ENCODE results near the gene CDKL5.

The CDKL5 gene

GRCh38 chrX:18652636-18653035 is 227.2 kb downstream of the CDKL5 start:
- Histone ChIP-seq H4K20me1 (ENCODE audit: insufficient read depth, low read length) (no peaks in the 10 kb centered on the region), H3K4me2 (ENCODE audit: low read length) (no peak overlapping the region), H3K27me3 (ENCODE audit: low read depth, low read length) (no peaks in the 10 kb centered on the region), H3K4me3 (ENCODE audit: low read length) (no peak overlapping the region), H2AFZ (ENCODE audit: low read depth, low read length) (no peak overlapping the region), H3K9ac (ENCODE audit: low read length) (no peak overlapping the region), H3K36me3 (replicated peaks; ENCODE audit: low read depth, low read length) (no peaks in the 10 kb centered on the region), H3K4me1 (ENCODE audit: low read length) (no peaks in the 10 kb centered on the region), H3K27ac (ENCODE audit: low read length) (no peak overlapping the region), H3K79me2 (ENCODE audit: low read length) (no peaks in the 10 kb centered on the region), H3K9me3 (ENCODE audit: insufficient read depth, low read length) (no peaks in the 10 kb centered on the region)
- TF ChIP-seq CTCF (IDR thresholded peaks at IDR 0.05; ENCODE audit: low read depth, low read length) = no peak
- no peak for TF ChIP-seq EZH2phosphoT487 (IDR thresholded peaks at IDR 0.05; ENCODE audit: low read depth)

GRCh38 chrX:18654875-18655836 is 229.7 kb downstream of the CDKL5 start:
- no peak overlapping the region for H3K9ac ChIP-seq (ENCODE audit: low read length)
- H3K4me2 ChIP-seq (ENCODE audit: low read length) = no peak overlapping the region
- H2AFZ ChIP-seq (ENCODE audit: low read depth, low read length) = no peak overlapping the region
- TF ChIP-seq CTCF (IDR thresholded peaks at IDR 0.05; ENCODE audit: low read depth, low read length) (no peak), EZH2phosphoT487 (IDR thresholded peaks at IDR 0.05; ENCODE audit: low read depth) (no peak)
- no peak overlapping the region for H3K27ac ChIP-seq (ENCODE audit: low read length)
- no peaks in the 10 kb centered on the region for H3K36me3 ChIP-seq (replicated peaks; ENCODE audit: low read depth, low read length)
- H3K9me3 ChIP-seq (ENCODE audit: insufficient read depth, low read length) = no peaks in the 10 kb centered on the region
- no peaks in the 10 kb centered on the region for H4K20me1 ChIP-seq (ENCODE audit: insufficient read depth, low read length)
- H3K4me3 ChIP-seq (ENCODE audit: low read length) = no peak overlapping the region
- H3K4me1 ChIP-seq (ENCODE audit: low read length) = no peaks in the 10 kb centered on the region
- H3K27me3 ChIP-seq (ENCODE audit: low read depth, low read length) = no peaks in the 10 kb centered on the region
- no peaks in the 10 kb centered on the region for H3K79me2 ChIP-seq (ENCODE audit: low read length)

DNA sequence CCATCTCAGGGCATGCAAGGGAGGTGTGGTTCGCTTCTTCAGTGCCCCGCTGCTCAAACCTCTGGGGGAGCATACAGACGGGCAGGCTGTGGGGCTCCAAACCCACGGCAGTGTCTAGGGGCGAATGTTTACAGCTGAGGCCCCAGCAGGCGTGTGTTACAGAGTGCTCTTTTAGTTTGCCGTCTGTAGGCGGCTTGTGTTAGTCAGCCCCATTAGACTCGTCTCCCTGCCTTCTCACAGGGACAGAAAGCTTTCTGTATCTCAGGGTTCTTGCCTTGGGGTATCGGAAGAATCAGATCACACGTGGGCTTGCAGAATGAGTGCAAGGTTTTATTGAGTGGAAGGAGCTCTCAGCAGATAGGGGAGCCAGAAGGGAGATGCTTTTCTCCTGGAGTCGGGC is 235.9 kb downstream of the CDKL5 start:
- Histone ChIP-seq H3K4me1 (ENCODE audit: low read length) (no peaks in the 10 kb centered on the region), H4K20me1 (ENCODE audit: insufficient read depth, low read length) (no peaks in the 10 kb centered on the region), H3K9me3 (ENCODE audit: insufficient read depth, low read length) (no peaks in the 10 kb centered on the region), H3K4me3 (ENCODE audit: low read length) (no peak overlapping the region), H3K9ac (ENCODE audit: low read length) (no peak overlapping the region), H2AFZ (ENCODE audit: low read depth, low read length) (no peak overlapping the region), H3K79me2 (ENCODE audit: low read length) (no peaks in the 10 kb centered on the region), H3K27me3 (ENCODE audit: low read depth, low read length) (no peaks in the 10 kb centered on the region), H3K27ac (ENCODE audit: low read length) (no peak overlapping the region), H3K36me3 (replicated peaks; ENCODE audit: low read depth, low read length) (no peaks in the 10 kb centered on the region), H3K4me2 (ENCODE audit: low read length) (no peak overlapping the region)
- TF ChIP-seq EZH2phosphoT487 (IDR thresholded peaks at IDR 0.05; ENCODE audit: low read depth) (no peak), CTCF (IDR thresholded peaks at IDR 0.05; ENCODE audit: low read depth, low read length) (no peak)

DNA sequence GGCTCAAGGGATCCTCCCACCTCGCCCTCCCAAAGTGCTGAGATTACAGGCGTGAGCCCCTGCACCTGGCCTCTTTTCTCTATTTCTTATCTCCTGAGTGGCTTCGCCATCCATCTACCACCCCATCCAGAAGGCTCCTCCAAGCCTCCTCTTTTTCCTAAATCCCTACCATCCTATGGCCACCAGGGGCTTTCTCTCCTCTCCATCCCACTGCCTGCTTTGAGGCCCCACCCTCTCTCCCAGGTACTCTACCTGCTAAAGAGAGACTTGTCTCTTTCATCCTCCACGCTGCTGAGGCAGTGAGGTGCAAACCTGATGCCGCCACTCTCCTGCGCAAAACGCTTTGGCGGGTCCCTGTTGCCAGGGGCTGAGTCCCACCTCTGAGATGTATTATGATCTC is 239.5 kb downstream of the CDKL5 start:
- Histone ChIP-seq H3K27me3 (ENCODE audit: low read depth, low read length) (no peaks in the 10 kb centered on the region), H3K36me3 (replicated peaks; ENCODE audit: low read depth, low read length) (no peaks in the 10 kb centered on the region), H3K9me3 (ENCODE audit: insufficient read depth, low read length) (no peaks in the 10 kb centered on the region), H3K9ac (ENCODE audit: low read length) (no peak overlapping the region), H4K20me1 (ENCODE audit: insufficient read depth, low read length) (no peaks in the 10 kb centered on the region), H3K4me3 (ENCODE audit: low read length) (no peak overlapping the region), H3K4me1 (ENCODE audit: low read length) (no peaks in the 10 kb centered on the region), H2AFZ (ENCODE audit: low read depth, low read length) (no peak overlapping the region), H3K79me2 (ENCODE audit: low read length) (no peaks in the 10 kb centered on the region), H3K27ac (ENCODE audit: low read length) (no peak overlapping the region), H3K4me2 (ENCODE audit: low read length) (no peak overlapping the region)
- TF ChIP-seq EZH2phosphoT487 (IDR thresholded peaks at IDR 0.05; ENCODE audit: low read depth) = no peak
- TF ChIP-seq CTCF (IDR thresholded peaks at IDR 0.05; ENCODE audit: low read depth, low read length) = no peak

Measured in OCI-LY3 (cell line).